ENCODE results near the gene KLHL15. TPM values are rescaled to one million over a fixed set of nuclear protein-coding genes. Genes with fewer than 3 reads are reported as not detected.

Gene KLHL15
- total and polyA plus RNA-seq, 2 of the 13 experiments (the other 11 are each of a cell fraction or from before 2014, with no cell fraction given), result 2.8 to 5.5 TPM

GRCh38 chrX:23959781-23960180 is 67.2 kb downstream of the KLHL15 start (continued):
- no peak for TF ChIP-seq ZSCAN12 (CRISPR knock-in tag; IDR thresholded peaks at IDR 0.05)
- no peak for TF ChIP-seq ZNF496 (CRISPR knock-in tag; IDR thresholded peaks at IDR 0.05; ENCODE audit: insufficient replicate concordance)
- no peak for TF ChIP-seq ZNF432 (CRISPR knock-in tag; IDR thresholded peaks at IDR 0.05; ENCODE audit: borderline replicate concordance)
- TF ChIP-seq ARHGAP35 (CRISPR knock-in tag; IDR thresholded peaks at IDR 0.05; ENCODE audit: borderline replicate concordance), result no peak
- TF ChIP-seq ZNF207 (IDR thresholded peaks at IDR 0.05; ENCODE audit: borderline replicate concordance), result no peak

- no peak for FAIRE-seq
- no peaks in the 10 kb centered on the region for H4K20me1 ChIP-seq (ENCODE audit: insufficient read depth, low read length)
- ChIA-PET POLR2A (no interaction called here), CTCF (ENCODE audit: low intra/inter-chr PET ratio, low total read pairs) (no interaction called here)
- TF ChIP-seq DDIT3 (CRISPR knock-in tag; IDR thresholded peaks at IDR 0.05), result no peak
- no TSS peak for BruUV-seq (replicated peaks)
- no peaks in the 10 kb centered on the region for H3K79me2 ChIP-seq (ENCODE audit: insufficient read depth, low read length)
- H3K4me3 ChIP-seq (replicated peaks in 1 of 3; ENCODE audit: insufficient read depth in 1 of 3, low read depth in 2 of 3, low read length in 3 of 3), result no peak overlapping the region
- H3K36me3 ChIP-seq (replicated peaks in 1 of 2; ENCODE audit: control insufficient read depth in 1 of 2, insufficient read depth in 2 of 2, low read length in 2 of 2), result no peaks in the 10 kb centered on the region
- no peak overlapping the region for H3K4me2 ChIP-seq (ENCODE audit: low read depth, low read length)
- in situ Hi-C loops (cut with HindIII; ENCODE audit: extremely low pct_ligation_motif_present, low pct_unique_long_range_greater_than_20kb), result no loop called here
- no peak for ATAC-seq
- DNase-seq (ENCODE audit: low spot score), result no peak
- no peak overlapping the region for H3K27ac ChIP-seq (ENCODE audit: extremely low read length, insufficient read depth, low read length)
- intact Hi-C loops (cut with micrococcal nuclease; ENCODE audit: unreplicated experiment), result no loop called here
- H3K9ac ChIP-seq (ENCODE audit: insufficient read depth, low read depth, low read length), result no peak overlapping the region
- 49% methylated on average over 4 of the region's 4 CpGs for WGBS (ENCODE audit: low lambda C conversion rate)
- no peaks in the 10 kb centered on the region for H3K4me1 ChIP-seq (ENCODE audit: insufficient read depth, low read length)
- no peak overlapping the region for H2AFZ ChIP-seq (ENCODE audit: low read length)
- no peaks in the 10 kb centered on the region for H3K27me3 ChIP-seq (ENCODE audit: control insufficient read depth in 1 of 2, insufficient read depth in 2 of 2, low read length in 2 of 2)
- no peaks in the 10 kb centered on the region for H3K9me3 ChIP-seq (ENCODE audit: low read length)
Measured at GRCh38 chrX:23954396-23954795, 72.6 kb downstream of the KLHL15 start.

- no peaks in the 10 kb centered on the region for H3K9me3 ChIP-seq (ENCODE audit: low read length)
- H3K27ac ChIP-seq (ENCODE audit: extremely low read length, insufficient read depth, low read length), result no peak overlapping the region
- no peak for TF ChIP-seq ZNF234 (CRISPR knock-in tag; conservative IDR thresholded peaks at IDR 0.05)
- TF ChIP-seq MXD3 (CRISPR knock-in tag; IDR thresholded peaks at IDR 0.05), result no peak
- no peak for TF ChIP-seq SALL2 (CRISPR knock-in tag; IDR thresholded peaks at IDR 0.05)
- TF ChIP-seq ZBED4 (CRISPR knock-in tag; IDR thresholded peaks at IDR 0.05; ENCODE audit: borderline replicate concordance), result no peak
- TF ChIP-seq ZFP90 (CRISPR knock-in tag; IDR thresholded peaks at IDR 0.05; ENCODE audit: borderline replicate concordance), result no peak
- TF ChIP-seq ZNF143 (CRISPR knock-in tag; IDR thresholded peaks at IDR 0.05), result no peak
- no peak for TF ChIP-seq MIXL1 (CRISPR knock-in tag; IDR thresholded peaks at IDR 0.05)
- WGBS (ENCODE audit: low lambda C conversion rate), result 74% methylated on average over 9 of the region's 11 CpGs
- ATAC-seq (no peak), FAIRE-seq (no peak), DNase-seq (ENCODE audit: low spot score) (no peak)
- in situ Hi-C loops (cut with HindIII; ENCODE audit: extremely low pct_ligation_motif_present, low pct_unique_long_range_greater_than_20kb), result no loop called here
- H4K20me1 ChIP-seq (ENCODE audit: insufficient read depth, low read length), result no peaks in the 10 kb centered on the region
- POLR2A ChIA-PET, result no interaction called here
- intact Hi-C loops (cut with micrococcal nuclease; ENCODE audit: unreplicated experiment), result no loop called here
- H3K27me3 ChIP-seq (ENCODE audit: control insufficient read depth in 1 of 2, insufficient read depth in 2 of 2, low read length in 2 of 2), result no peaks in the 10 kb centered on the region
- no peak overlapping the region for H3K4me3 ChIP-seq (replicated peaks in 1 of 3; ENCODE audit: insufficient read depth in 1 of 3, low read depth in 2 of 3, low read length in 3 of 3)
- H3K9ac ChIP-seq (ENCODE audit: insufficient read depth, low read depth, low read length), result no peak overlapping the region
- CTCF ChIA-PET (ENCODE audit: low intra/inter-chr PET ratio, low total read pairs), result no interaction called here
- H3K4me2 ChIP-seq (ENCODE audit: low read depth, low read length), result no peak overlapping the region
- H3K4me1 ChIP-seq (ENCODE audit: insufficient read depth, low read length), result no peaks in the 10 kb centered on the region
- no peaks in the 10 kb centered on the region for H3K79me2 ChIP-seq (ENCODE audit: insufficient read depth, low read length)
- BruUV-seq (replicated peaks), result no TSS peak
- no peaks in the 10 kb centered on the region for H3K36me3 ChIP-seq (replicated peaks in 1 of 2; ENCODE audit: control insufficient read depth in 1 of 2, insufficient read depth in 2 of 2, low read length in 2 of 2)
- no peak overlapping the region for H2AFZ ChIP-seq (ENCODE audit: low read length)
Measured at GRCh38 chrX:23953908-23954269, 73.1 kb downstream of the KLHL15 start.

Data from HepG2 (cell line).